Peyer's patch (tissue), 4 donors: ENCODE data around the gene AFTPH.

Source experiments
- POLR2A ChIP-seq, 2 donors: fragments of 450-650 bp; IDR thresholded peaks; one replicate each; pipeline ENCODE4 v1.5.1; 2017; ENCODE audit warnings: antibody characterized with exemption in 2 of 2, mild to moderate bottlenecking in 2 of 2, moderate library complexity in 2 of 2
- TF ChIP-seq, protein P1 (sequence below), 6 experiments: fragments of 450-650 bp in 4 of 6; fragments of 200-600 bp in 2 of 6; sonication (generic) in 1 of 6; IDR thresholded peaks; one replicate each; pipeline ENCODE4 v1.5.1; 2017 to 2019; ENCODE audit warnings: antibody characterized with exemption in 6 of 6, mild to moderate bottlenecking in 3 of 6, moderate library complexity in 1 of 6

- TF ChIP-seq, protein P1, sequence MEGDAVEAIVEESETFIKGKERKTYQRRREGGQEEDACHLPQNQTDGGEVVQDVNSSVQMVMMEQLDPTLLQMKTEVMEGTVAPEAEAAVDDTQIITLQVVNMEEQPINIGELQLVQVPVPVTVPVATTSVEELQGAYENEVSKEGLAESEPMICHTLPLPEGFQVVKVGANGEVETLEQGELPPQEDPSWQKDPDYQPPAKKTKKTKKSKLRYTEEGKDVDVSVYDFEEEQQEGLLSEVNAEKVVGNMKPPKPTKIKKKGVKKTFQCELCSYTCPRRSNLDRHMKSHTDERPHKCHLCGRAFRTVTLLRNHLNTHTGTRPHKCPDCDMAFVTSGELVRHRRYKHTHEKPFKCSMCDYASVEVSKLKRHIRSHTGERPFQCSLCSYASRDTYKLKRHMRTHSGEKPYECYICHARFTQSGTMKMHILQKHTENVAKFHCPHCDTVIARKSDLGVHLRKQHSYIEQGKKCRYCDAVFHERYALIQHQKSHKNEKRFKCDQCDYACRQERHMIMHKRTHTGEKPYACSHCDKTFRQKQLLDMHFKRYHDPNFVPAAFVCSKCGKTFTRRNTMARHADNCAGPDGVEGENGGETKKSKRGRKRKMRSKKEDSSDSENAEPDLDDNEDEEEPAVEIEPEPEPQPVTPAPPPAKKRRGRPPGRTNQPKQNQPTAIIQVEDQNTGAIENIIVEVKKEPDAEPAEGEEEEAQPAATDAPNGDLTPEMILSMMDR (IDR thresholded peaks at IDR 0.05): no peak
- TF ChIP-seq POLR2A (IDR thresholded peaks at IDR 0.05): no peak
Measured at GRCh38 chr2:64565949-64566710, 42.0 kb downstream of the AFTPH start.
